ENCODE measurements around the gene PRR30.
"Not testable (repeated sequence)": the region's sequence is repeated elsewhere in the genome, so short reads cannot be mapped to it uniquely, and the experiment has no call there.

PRR30 gene

GRCh38 chr2:27127883-27128667, 11.1 kb downstream of the PRR30 start:
- DNase-seq, result no peak

GRCh38 chr2:27126252-27126710, 12.9 kb downstream of the PRR30 start:
- no peak for DNase-seq

GRCh38 chr2:27125104-27125503, 14.1 kb downstream of the PRR30 start:
- no peak for DNase-seq

GRCh38 chr2:27123302-27124150, 15.7 kb downstream of the PRR30 start, which contains the start of gene ABHD1:
Gene ABHD1, plus strand, starts transcription at chr2:27123815. Its CDS starts 134 bp downstream, at chr2:27123949.
- no peak for DNase-seq

GRCh38 chr2:27122791-27123190, 16.4 kb downstream of the PRR30 start:
- no peak for DNase-seq

GRCh38 chr2:27121906-27122305, 17.3 kb downstream of the PRR30 start:
- no peak for DNase-seq

GRCh38 chr2:27119330-27119670, 19.9 kb downstream of the PRR30 start:
- not testable (repeated sequence) for DNase-seq

GRCh38 chr2:27118525-27119329, 20.5 kb downstream of the PRR30 start, which contains the start of gene CGREF1:
Gene CGREF1, minus strand, starts transcription at chr2:27119128. Its CDS starts 14,762 bp downstream, at chr2:27104366.
- DNase-seq, result no peak

- no peak for DNase-seq
Measured at GRCh38 chr2:27117995-27118524, 21.1 kb downstream of the PRR30 start.

GRCh38 chr2:27115519-27115918, 23.7 kb downstream of the PRR30 start:
- no peak for DNase-seq

- not testable (repeated sequence) for DNase-seq
Measured at GRCh38 chr2:27111392-27112078, 27.7 kb downstream of the PRR30 start.

- not testable (repeated sequence) for DNase-seq
Measured at GRCh38 chr2:27110603-27111352, 28.4 kb downstream of the PRR30 start.

GRCh38 chr2:27109083-27109482, 30.1 kb downstream of the PRR30 start:
- DNase-seq, result no peak

GRCh38 chr2:27108221-27108620, 31.0 kb downstream of the PRR30 start:
- DNase-seq, result no peak

GRCh38 chr2:27105981-27106380, 33.2 kb downstream of the PRR30 start:
- no peak for DNase-seq

GRCh38 chr2:27102329-27102728, 36.9 kb downstream of the PRR30 start:
- DNase-seq, result no peak

- DNase-seq, result no peak
Measured at GRCh38 chr2:27100036-27100435, 39.2 kb downstream of the PRR30 start.

- no peak for DNase-seq
Measured at GRCh38 chr2:27099334-27099955, 39.8 kb downstream of the PRR30 start.

- no peak for DNase-seq
Measured at GRCh38 chr2:27097341-27097740, 41.9 kb downstream of the PRR30 start.

- DNase-seq, result no peak
Measured at GRCh38 chr2:27096748-27097297, 42.4 kb downstream of the PRR30 start.
